Measurements from ENCODE around the gene CDC42BPA. TPM values are rescaled to one million over a fixed set of nuclear protein-coding genes. Genes with fewer than 3 reads are reported as not detected.

The CDC42BPA gene
- total and polyA plus RNA-seq, 2 of the 8 experiments (the other 6 are each of a cell fraction or from before 2014, with no cell fraction given) = 7.1 to 28.5 TPM

- TF ChIP-seq RNF2 (IDR thresholded peaks at IDR 0.05; ENCODE audit: borderline replicate concordance, low read depth, low read length, missing control alignments, poor library complexity, severe bottlenecking) = no peak
- TF ChIP-seq SP4 (IDR thresholded peaks at IDR 0.05; ENCODE audit: low read length) = no peak
- no peak for TF ChIP-seq EGR1 (IDR thresholded peaks at IDR 0.05; ENCODE audit: borderline replicate concordance, low read depth, low read length)
- TF ChIP-seq NANOG (IDR thresholded peaks at IDR 0.05; ENCODE audit: insufficient read depth, low read depth, low read length, poor library complexity, severe bottlenecking) = no peak
- no peak for TF ChIP-seq POLR2A (IDR thresholded peaks at IDR 0.05; ENCODE audit: control extremely low read depth in 1 of 2, low read depth in 2 of 2, low read length in 2 of 2)
These were observed 370.2 kb downstream of the CDC42BPA start (continued) for GRCh38 chr1:226948051-226948450.

Measured in H1 (cell line).